ENCODE data around the gene DGKG.
A peak's percentile ranks its signal among the peaks of the same experiment; 100 is the strongest.

DGKG gene

DNA sequence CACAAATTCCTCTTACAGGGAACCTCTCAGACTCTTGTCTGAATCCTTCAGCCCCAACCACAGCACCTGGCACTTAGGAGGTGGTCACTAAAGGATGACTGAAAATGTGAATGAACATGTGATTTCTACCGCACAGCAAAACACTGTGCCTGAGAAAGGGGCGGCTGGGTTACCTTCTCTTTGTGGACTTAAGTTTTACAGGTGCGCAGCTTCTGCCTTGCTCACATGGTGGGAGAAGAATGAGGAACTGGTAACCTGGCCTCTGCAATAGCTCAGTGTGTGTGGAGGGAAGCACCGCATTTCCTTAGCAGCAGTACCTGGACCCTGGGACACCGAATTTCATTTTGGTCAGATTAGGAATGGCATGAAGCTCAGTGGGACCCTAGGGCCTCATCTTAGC, 243.3 kb downstream of the DGKG start:
- H3K4me3 ChIP-seq (ENCODE audit: low read depth, low read length), result no peak overlapping the region
- TF ChIP-seq, protein P1, sequence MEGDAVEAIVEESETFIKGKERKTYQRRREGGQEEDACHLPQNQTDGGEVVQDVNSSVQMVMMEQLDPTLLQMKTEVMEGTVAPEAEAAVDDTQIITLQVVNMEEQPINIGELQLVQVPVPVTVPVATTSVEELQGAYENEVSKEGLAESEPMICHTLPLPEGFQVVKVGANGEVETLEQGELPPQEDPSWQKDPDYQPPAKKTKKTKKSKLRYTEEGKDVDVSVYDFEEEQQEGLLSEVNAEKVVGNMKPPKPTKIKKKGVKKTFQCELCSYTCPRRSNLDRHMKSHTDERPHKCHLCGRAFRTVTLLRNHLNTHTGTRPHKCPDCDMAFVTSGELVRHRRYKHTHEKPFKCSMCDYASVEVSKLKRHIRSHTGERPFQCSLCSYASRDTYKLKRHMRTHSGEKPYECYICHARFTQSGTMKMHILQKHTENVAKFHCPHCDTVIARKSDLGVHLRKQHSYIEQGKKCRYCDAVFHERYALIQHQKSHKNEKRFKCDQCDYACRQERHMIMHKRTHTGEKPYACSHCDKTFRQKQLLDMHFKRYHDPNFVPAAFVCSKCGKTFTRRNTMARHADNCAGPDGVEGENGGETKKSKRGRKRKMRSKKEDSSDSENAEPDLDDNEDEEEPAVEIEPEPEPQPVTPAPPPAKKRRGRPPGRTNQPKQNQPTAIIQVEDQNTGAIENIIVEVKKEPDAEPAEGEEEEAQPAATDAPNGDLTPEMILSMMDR (IDR thresholded peaks at IDR 0.05; ENCODE audit: borderline replicate concordance, insufficient read depth, low read depth, low read length), result no peak

DNA sequence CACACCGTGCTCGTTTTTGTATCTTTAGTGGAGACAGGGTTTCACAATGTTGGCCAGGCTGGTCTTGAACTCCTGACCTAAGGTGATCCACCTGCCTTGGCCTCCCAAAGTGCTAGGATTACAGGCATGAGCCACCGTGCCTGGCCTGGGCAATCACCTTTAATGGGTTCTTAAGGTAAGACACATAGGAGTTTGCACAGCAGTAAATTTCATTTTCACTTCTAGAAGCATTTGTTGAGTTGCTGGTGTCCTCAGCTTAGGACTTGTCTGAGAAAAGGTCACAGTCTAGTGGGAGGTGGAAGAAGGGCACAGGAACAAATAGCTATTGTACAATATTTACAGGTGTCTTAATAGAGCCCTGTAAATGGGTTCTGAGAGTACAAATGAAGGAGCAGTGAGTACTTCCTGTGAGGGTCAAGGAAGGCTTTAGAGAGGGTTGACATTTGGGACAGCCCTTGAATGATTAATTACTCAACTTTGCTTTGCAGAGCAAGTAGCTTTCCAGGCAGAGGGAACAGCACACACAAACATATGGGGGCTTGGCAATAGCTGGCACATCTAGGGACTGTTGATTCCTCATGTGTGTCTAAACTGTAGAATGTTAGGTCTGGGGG, 244.4 kb downstream of the DGKG start:
- no peak overlapping the region for H3K4me3 ChIP-seq (ENCODE audit: low read depth, low read length)
- TF ChIP-seq, protein P1 (IDR thresholded peaks at IDR 0.05; ENCODE audit: borderline replicate concordance, insufficient read depth, low read depth, low read length), result no peak

DNA sequence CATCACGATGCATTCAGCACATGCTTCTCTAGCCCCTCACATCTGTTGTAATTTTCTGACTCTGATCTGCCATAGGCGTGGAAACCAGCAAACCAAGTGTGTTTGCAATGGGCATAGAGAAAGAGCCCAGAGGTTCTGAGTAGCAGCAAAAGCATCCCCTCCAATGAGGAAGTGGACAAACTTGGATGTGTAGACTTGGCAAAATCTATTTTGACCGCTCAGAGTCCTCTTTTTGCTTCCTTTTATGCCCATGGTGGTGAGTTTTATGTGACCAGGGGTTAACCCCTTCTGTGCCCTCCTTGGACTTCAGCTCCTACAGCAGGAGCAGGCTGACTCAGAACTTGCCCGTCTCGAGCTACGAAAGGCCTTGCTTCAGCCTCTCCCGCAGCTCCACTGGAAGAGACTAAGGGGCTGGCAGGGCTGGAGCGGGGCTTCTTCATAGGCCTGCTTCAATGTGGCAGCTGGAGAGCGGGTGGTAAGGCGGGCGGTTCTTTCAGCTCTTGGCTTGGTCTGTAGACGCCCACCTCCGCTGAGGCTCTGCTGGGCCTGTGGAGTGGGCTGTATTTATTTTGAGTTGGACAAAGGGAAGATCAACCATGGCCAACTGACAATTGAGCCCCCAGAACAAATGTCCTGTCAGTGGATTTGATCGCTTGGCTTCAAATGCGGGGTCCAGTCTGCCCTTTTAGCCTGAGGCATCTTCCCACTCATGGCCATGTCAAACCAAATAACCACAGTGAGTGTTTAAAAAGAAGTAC, 246.6 kb downstream of the DGKG start:
- TF ChIP-seq, protein P1 (IDR thresholded peaks at IDR 0.05; ENCODE audit: borderline replicate concordance, insufficient read depth, low read depth, low read length), result no peak

DNA sequence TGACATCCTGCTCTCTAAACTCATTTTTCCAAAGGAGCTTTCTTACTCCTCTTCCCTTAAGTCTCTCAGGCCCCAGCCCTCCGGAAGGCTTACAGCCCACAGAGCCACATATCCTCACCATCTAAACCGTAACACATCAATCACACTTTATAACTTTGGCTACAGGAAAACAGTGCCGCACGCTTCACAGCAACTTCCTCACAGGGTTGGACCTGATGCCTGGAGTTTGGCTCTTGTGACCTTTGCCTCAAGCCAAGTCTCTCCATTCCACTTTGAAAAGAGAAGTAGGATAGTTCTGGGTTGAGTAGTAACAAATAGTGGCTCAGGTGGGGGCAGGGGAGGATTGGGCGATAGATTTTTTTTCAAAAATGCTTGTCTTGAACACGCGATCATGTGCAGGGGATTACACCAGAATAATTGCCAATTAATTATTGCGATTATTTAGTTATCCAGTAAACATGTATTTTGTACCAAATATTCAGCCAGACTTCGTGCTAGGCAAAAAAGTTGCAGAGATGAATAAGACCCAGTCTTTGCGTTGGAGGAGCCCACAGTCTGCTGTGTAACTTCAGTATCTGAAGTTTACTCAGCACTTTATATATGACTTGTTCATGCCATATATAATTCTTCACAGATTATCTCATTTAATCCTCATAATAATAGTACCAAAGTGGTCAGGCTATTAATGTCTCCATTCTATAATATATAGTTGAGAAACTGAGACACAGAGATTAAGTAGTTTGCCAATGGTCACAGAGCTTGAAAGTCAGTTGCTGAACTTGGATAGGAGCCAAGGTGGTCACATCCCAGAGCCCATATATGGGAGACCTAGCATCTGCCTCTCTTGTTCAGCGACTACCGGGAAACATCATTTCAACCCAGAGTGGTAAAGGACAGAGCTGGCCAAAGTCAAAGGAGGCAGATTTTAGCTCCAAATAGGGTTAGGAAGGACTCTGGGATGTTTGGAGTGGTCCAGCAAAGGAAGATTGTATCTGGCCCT, 250.8 kb downstream of the DGKG start:
- no peak overlapping the region for H3K4me3 ChIP-seq (ENCODE audit: low read depth, low read length)

More for the DNA sequence above, 246.6 kb downstream of the DGKG start:
- no peak overlapping the region for H3K4me3 ChIP-seq (ENCODE audit: low read depth, low read length)

DNA sequence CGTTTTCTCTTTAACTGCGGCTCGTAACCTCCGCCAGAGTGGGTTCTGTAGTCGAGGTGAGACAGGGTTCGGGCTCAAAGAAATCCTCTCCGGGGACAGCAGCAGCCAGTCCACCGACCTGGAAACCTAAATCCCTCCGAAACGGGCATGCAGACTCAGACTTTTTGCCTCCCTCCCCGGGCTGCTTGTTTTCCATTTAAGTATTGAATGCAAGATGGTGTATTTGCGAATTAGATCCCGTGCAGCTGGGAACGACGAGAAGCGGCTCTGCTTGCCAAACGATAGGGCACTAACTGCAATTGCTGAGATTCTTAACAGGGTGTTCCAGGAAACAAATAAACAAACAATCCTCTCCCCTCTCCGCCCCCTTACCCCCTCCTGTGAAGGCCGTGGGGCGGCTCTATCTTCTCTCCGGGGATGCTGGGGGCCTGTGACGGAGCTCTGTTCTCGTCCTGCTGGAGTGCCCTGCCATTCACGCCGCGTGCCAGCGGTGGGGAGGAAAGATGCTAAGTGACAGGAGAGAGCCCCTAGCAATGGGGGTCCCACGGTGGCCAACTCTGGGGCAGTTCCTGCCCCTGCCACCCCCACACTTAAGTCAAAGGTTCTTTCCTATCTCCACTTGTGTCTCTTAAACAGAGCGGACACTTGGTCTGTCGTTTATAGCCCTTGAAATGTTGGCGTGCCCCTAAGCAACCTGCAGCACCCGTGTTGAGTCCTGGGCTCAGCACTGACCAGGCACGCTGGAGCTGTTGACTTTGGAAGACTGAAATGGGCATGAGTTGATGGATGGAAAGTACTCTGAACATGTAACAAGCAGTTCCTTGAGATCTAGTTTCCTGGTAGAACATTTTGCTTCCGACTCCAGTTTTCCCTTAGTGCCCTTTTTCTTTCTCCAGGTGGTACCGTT, 251.9 kb downstream of the DGKG start:
- TF ChIP-seq, protein P1 (IDR thresholded peaks at IDR 0.05; ENCODE audit: borderline replicate concordance, insufficient read depth, low read depth, low read length), result no peak
- peak overlapping the region; percentile 55 for H3K4me3 ChIP-seq (ENCODE audit: low read depth, low read length)

More for the DNA sequence above, 250.8 kb downstream of the DGKG start:
- TF ChIP-seq, protein P1 (IDR thresholded peaks at IDR 0.05; ENCODE audit: borderline replicate concordance, insufficient read depth, low read depth, low read length), result no peak
